H9 (cell line): ENCODE measurements around the gene IL12RB1. TPM values are rescaled to one million over a fixed set of nuclear protein-coding genes. Genes with fewer than 3 reads are reported as not detected.
"Not testable (repeated sequence)": the region's sequence is repeated elsewhere in the genome, so short reads cannot be mapped to it uniquely, and the experiment has no call there.

ENCODE experiments used
- DNase-seq: peaks from one replicate; pipeline ENCODE4 v3.0.0-alpha.2; 2017
- H2AFZ ChIP-seq: one replicate; pipeline ENCODE4 v1.6.1; 2013; ENCODE audit warnings: mild to moderate bottlenecking, low read length, control low read depth, moderate library complexity
- H2AK5ac ChIP-seq: 2 replicates; pipeline ENCODE4 v1.6.1; 2013; ENCODE audit warnings: low read length, control low read depth, mixed read lengths; ENCODE audit not compliant: insufficient read length
- H2BK120ac ChIP-seq: one replicate; pipeline ENCODE4 v1.6.1; 2013; ENCODE audit warnings: low read depth, mild to moderate bottlenecking, low read length, control low read depth, inconsistent platforms; ENCODE audit not compliant: poor library complexity, severe bottlenecking
- H2BK12ac ChIP-seq: 2 replicates; pipeline ENCODE4 v1.6.1; 2013; ENCODE audit warnings: low read length, control low read depth, mixed read lengths, low read depth; ENCODE audit not compliant: insufficient read length
- H2BK15ac ChIP-seq: 2 replicates; pipeline ENCODE4 v1.6.1; 2013; ENCODE audit warnings: low read depth, low read length, control low read depth
- H2BK20ac ChIP-seq: one replicate; pipeline ENCODE4 v1.6.1; 2013; ENCODE audit warnings: low read depth, mild to moderate bottlenecking, low read length, control low read depth, inconsistent platforms; ENCODE audit not compliant: poor library complexity, severe bottlenecking
- H2BK5ac ChIP-seq: 2 replicates; pipeline ENCODE4 v1.6.1; 2013; ENCODE audit warnings: low read length, control low read depth, mixed read lengths; ENCODE audit not compliant: insufficient read length
- H3K14ac ChIP-seq: 2 replicates; pipeline ENCODE4 v1.6.1; 2013; ENCODE audit warnings: low read length, control low read depth; ENCODE audit not compliant: insufficient read depth
- H3K18ac ChIP-seq: 2 replicates; pipeline ENCODE4 v1.6.1; 2013; ENCODE audit warnings: low read depth, mild to moderate bottlenecking, mixed read lengths, low read length, control low read depth; ENCODE audit not compliant: insufficient read length
- H3K23ac ChIP-seq: 2 replicates; pipeline ENCODE4 v1.6.1; 2013; ENCODE audit warnings: low read length, control low read depth, mixed read lengths, low read depth; ENCODE audit not compliant: insufficient read length
- H3K23me2 ChIP-seq: 2 replicates; pipeline ENCODE4 v1.6.1; 2013; ENCODE audit warnings: low read depth, mild to moderate bottlenecking, mixed read lengths, low read length, control low read depth; ENCODE audit not compliant: insufficient read length, poor library complexity, severe bottlenecking
- H3K27ac ChIP-seq: 2 replicates; pipeline ENCODE4 v1.5.1; 2013; ENCODE audit warnings: low read length, control low read depth, mixed read lengths, low read depth; ENCODE audit not compliant: insufficient read length
- H3K27me3 ChIP-seq: 2 replicates; pipeline ENCODE4 v1.6.1; 2013; ENCODE audit warnings: low read length, control low read depth, inconsistent platforms; ENCODE audit not compliant: insufficient read depth
- H3K4ac ChIP-seq: 2 replicates; pipeline ENCODE4 v1.6.1; 2013; ENCODE audit warnings: low read depth, mild to moderate bottlenecking, control low read depth, inconsistent platforms, low read length, moderate library complexity
- H3K4me1 ChIP-seq: 2 replicates; pipeline ENCODE4 v1.6.1; 2013; ENCODE audit warnings: low read length, control low read depth, inconsistent platforms; ENCODE audit not compliant: insufficient read depth
- H3K4me2 ChIP-seq: 2 replicates; pipeline ENCODE4 v1.6.1; 2013; ENCODE audit warnings: low read length, control low read depth, mixed read lengths; ENCODE audit not compliant: insufficient read length, insufficient read depth
- H3K56ac ChIP-seq: 2 replicates; pipeline ENCODE4 v1.6.1; 2013; ENCODE audit warnings: low read depth, mild to moderate bottlenecking, mixed read lengths, low read length, control low read depth; ENCODE audit not compliant: insufficient read length
- H3K79me1 ChIP-seq: 2 replicates; pipeline ENCODE4 v1.6.1; 2013; ENCODE audit warnings: low read depth, mild to moderate bottlenecking, moderate library complexity, low read length, control low read depth, inconsistent platforms; ENCODE audit not compliant: insufficient read depth, poor library complexity, severe bottlenecking
- H3K79me2 ChIP-seq: 2 replicates; pipeline ENCODE4 v1.6.1; 2013; ENCODE audit warnings: low read length, control low read depth, inconsistent platforms; ENCODE audit not compliant: insufficient read depth
- H3K9ac ChIP-seq: 2 replicates; pipeline ENCODE4 v1.6.1; 2013; ENCODE audit warnings: low read length, control low read depth, mixed read lengths; ENCODE audit not compliant: insufficient read length; ENCODE audit errors: extremely low read depth
- H3K9me3 ChIP-seq: one replicate; pipeline ENCODE4 v1.6.1; 2013; ENCODE audit warnings: low read depth, low read length, inconsistent platforms; ENCODE audit not compliant: control insufficient read depth
- H3T11ph ChIP-seq: one replicate; pipeline ENCODE4 v1.6.1; 2013; ENCODE audit warnings: mild to moderate bottlenecking, low read length, control low read depth, inconsistent platforms
- H4K20me1 ChIP-seq: one replicate; pipeline ENCODE4 v1.6.1; 2013; ENCODE audit not compliant: control insufficient read depth, insufficient read length, insufficient read depth
- H4K5ac ChIP-seq: 2 replicates; pipeline ENCODE4 v1.6.1; 2013; ENCODE audit warnings: low read depth, mild to moderate bottlenecking, mixed read lengths, low read length, control low read depth; ENCODE audit not compliant: insufficient read length
- H4K8ac ChIP-seq: replicated peaks from 2 replicates; pipeline ENCODE4 v1.6.1; 2013; ENCODE audit warnings: low read length, control low read depth, mixed read lengths, low read depth; ENCODE audit not compliant: insufficient read length
- H4K91ac ChIP-seq: 2 replicates; pipeline ENCODE4 v1.6.1; 2013; ENCODE audit warnings: low read depth, mild to moderate bottlenecking, moderate library complexity, mixed read lengths, low read length, control low read depth; ENCODE audit not compliant: insufficient read length
- H3K27ac Mint-ChIP-seq, 3 experiments: 2 replicates in 2 of 3; 3 replicates in 1 of 3; pipeline ENCODE4 v1.8.0; 2020 to 2021; ENCODE audit warnings: mixed read lengths in 3 of 3, mild to moderate bottlenecking in 1 of 3, moderate library complexity in 1 of 3
- H3K27me3 Mint-ChIP-seq: 2 replicates; pipeline ENCODE4 v1.8.0; 2021; ENCODE audit warnings: low read depth, mild to moderate bottlenecking, moderate library complexity, mixed read lengths
- H3K36me3 Mint-ChIP-seq, 3 experiments: 2 replicates in 2 of 3; 3 replicates in 1 of 3; pipeline ENCODE4 v1.8.0; 2020 to 2021; ENCODE audit warnings: low read depth in 3 of 3, mixed read lengths in 3 of 3; ENCODE audit not compliant: insufficient read depth in 1 of 3
- H3K4me1 Mint-ChIP-seq, 2 experiments: 2 replicates each; pipeline ENCODE4 v1.8.0; 2020; ENCODE audit warnings: mixed read lengths in 2 of 2
- H3K4me3 Mint-ChIP-seq, 2 experiments: 2 replicates in 1 of 2; 3 replicates in 1 of 2; pipeline ENCODE4 v1.8.0; 2020 to 2021; ENCODE audit warnings: mild to moderate bottlenecking in 2 of 2, mixed read lengths in 2 of 2, moderate library complexity in 1 of 2
- H3K9me3 Mint-ChIP-seq, 2 experiments: 2 replicates in 1 of 2; 3 replicates in 1 of 2; pipeline ENCODE4 v1.8.0; 2020; ENCODE audit warnings: mild to moderate bottlenecking in 2 of 2, mixed read lengths in 2 of 2, moderate library complexity in 1 of 2
- WGBS: extraction: QIAGEN DNeasy Blood & Tissue Kit; methylation state at CpG from one replicate; pipeline ENCODE4 v1.1.7; 2013; ENCODE audit warnings: missing lambda C conversion rate, low lambda C conversion rate, mixed read lengths; ENCODE audit not compliant: insufficient read length; ENCODE audit errors: extremely low coverage; 5-methylcytosine and 5-hydroxymethylcytosine counted together
- total RNA-seq: library from RNA; stranded (reverse); gene quantifications from 2 replicates; pipeline ENCODE4 v1.2.1, GENCODE V29; 2021

IL12RB1 gene
- total RNA-seq, 1 experiment from 2014 or later, result not detected

DNA sequence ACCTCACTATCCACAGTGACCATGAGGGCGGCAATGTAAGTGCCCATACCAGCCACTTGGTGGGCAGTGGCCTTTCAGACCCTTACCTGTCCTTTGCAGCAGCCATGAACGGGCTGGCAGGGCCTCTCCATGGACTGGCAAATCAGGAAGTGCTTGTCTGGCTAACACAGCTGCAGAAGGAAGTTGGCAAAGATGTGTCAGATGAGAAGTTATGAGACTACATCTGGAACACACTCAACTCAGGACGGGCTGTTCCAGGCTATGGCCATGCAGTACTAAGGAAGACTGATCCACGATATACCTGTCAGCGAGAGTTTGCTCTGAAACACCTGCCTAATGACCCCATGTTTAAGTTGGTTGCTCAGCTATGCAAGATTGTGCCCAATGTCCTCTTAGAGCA lies 55.3 kb downstream of the IL12RB1 start:
- H2AK5ac ChIP-seq, H3K36me3 Mint-ChIP-seq, H2BK12ac ChIP-seq, DNase-seq, H3K23me2 ChIP-seq, H4K20me1 ChIP-seq, H2BK20ac ChIP-seq, H3K4me2 ChIP-seq, H3K4me1 Mint-ChIP-seq, H3K18ac ChIP-seq, H3K9me3 Mint-ChIP-seq, H3T11ph ChIP-seq, H3K4me1 ChIP-seq, H2BK5ac ChIP-seq, H3K4ac ChIP-seq, H3K9ac ChIP-seq, H3K14ac ChIP-seq, H2AFZ ChIP-seq, H2BK15ac ChIP-seq, H3K4me3 Mint-ChIP-seq, H4K91ac ChIP-seq, H3K27ac Mint-ChIP-seq, H4K5ac ChIP-seq, H3K23ac ChIP-seq, H3K79me1 ChIP-seq, H2BK120ac ChIP-seq, H3K9me3 ChIP-seq, H3K27ac ChIP-seq, H3K56ac ChIP-seq, H3K79me2 ChIP-seq, H3K27me3 ChIP-seq, H3K27me3 Mint-ChIP-seq, H4K8ac ChIP-seq: not testable (repeated sequence)
- WGBS, result no CpG with 5 or more reads among the region's 5 CpGs
